HCT116 (cell line): ENCODE data around the gene ASPRV1. TPM values are rescaled to one million over a fixed set of nuclear protein-coding genes. Genes with fewer than 3 reads are reported as not detected.

Source experiments
- ATAC-seq: fragments of 200-7000 bp; cut with Tn5 transposase; 2 replicates; pipeline ENCODE4 v1.9.1; 2020; ENCODE audit warnings: mild to moderate bottlenecking, moderate library complexity
- BruUV-seq: library from RNA; stranded (reverse); fragments of 400-500 nt; replicated peaks from 2 replicates; lab custom pipeline; 2021; lab: Mats Ljungman, UMichigan
- CTCF ChIA-PET: fragments of 300-600 bp; sonication (Branson Sonifier 250); formaldehyde crosslinking; loops from one replicate; lab custom pipeline; 2021; ENCODE audit warnings: antibody characterized with exemption; lab: Charles Lee
- POLR2A ChIA-PET: fragments of 300-600, 350-600 bp; sonication (Branson Sonifier 250); formaldehyde crosslinking; loops from one replicate; lab custom pipeline; 2021; ENCODE audit warnings: antibody characterized with exemption; lab: Charles Lee
- RAD21 ChIA-PET, 2 experiments: fragments of 300-600 bp; sonication (Branson Sonifier 250); formaldehyde crosslinking; loops; one replicate each; lab custom pipeline; 2023; ENCODE audit warnings: low total read pairs in 2 of 2; ENCODE audit not compliant: uncharacterized antibody in 2 of 2, unreplicated experiment in 2 of 2, low non-redundant PET in 1 of 2; lab: Charles Lee
- DNase-seq: peaks from one replicate; pipeline ENCODE4 v3.0.0-alpha.2; 2010; ENCODE audit warnings: low read depth, low spot score
- H2AFZ ChIP-seq: fragments of 200-600 bp; shearing (Covaris generic), sonication (generic); 2 replicates; pipeline ENCODE4 v1.6.1; 2017; ENCODE audit warnings: low read depth, mixed run types, mixed read lengths, antibody characterized with exemption, low read length; ENCODE audit not compliant: poor library complexity, severe bottlenecking
- H3K27ac ChIP-seq: 2 replicates; pipeline ENCODE4 v1.5.1; 2012; ENCODE audit warnings: low read depth, low read length
- H3K27me3 ChIP-seq: fragments of 200-600 bp; sonication (generic); 2 replicates; pipeline ENCODE4 v1.6.1; 2016; ENCODE audit warnings: mixed run types, low read length, mixed read lengths; ENCODE audit not compliant: insufficient read depth
- H3K36me3 ChIP-seq, 2 experiments: fragments of 200-500 bp in 1 of 2; fragments of 200-600 bp in 1 of 2; sonication (Bioruptor generic) in 1 of 2; sonication (generic) in 1 of 2; 2 replicates each; pipeline versions ENCODE4 v1.5.1 to v1.6.1; 2014 to 2016; ENCODE audit warnings: low read length in 2 of 2, inconsistent platforms in 1 of 2, mixed read lengths in 1 of 2, mixed run types in 1 of 2; ENCODE audit not compliant: insufficient read depth in 2 of 2, control insufficient read depth in 1 of 2
- H3K4me1 ChIP-seq, 2 experiments: fragments of 200-600 bp in 1 of 2; sonication (generic) in 1 of 2; 2 replicates each; pipeline versions ENCODE4 v1.5.1 to v1.6.1; 2012 to 2017; ENCODE audit warnings: low read length in 2 of 2, inconsistent platforms in 1 of 2, mild to moderate bottlenecking in 1 of 2, mixed read lengths in 1 of 2, mixed run types in 1 of 2, moderate library complexity in 1 of 2; ENCODE audit not compliant: insufficient read depth in 2 of 2, control insufficient read depth in 1 of 2
- H3K4me2 ChIP-seq: fragments of 200-600 bp; sonication (generic); 2 replicates; pipeline ENCODE4 v1.6.1; 2017; ENCODE audit warnings: mixed run types, low read length, mixed read lengths
- H3K4me3 ChIP-seq, 2 experiments: fragments of 200-600 bp in 1 of 2; sonication (generic) in 1 of 2; replicated peaks in 1 of 2; 2 replicates each; pipeline ENCODE4 v1.5.1; 2011 to 2016; ENCODE audit warnings: low read length in 2 of 2, control low read depth in 1 of 2, low read depth in 1 of 2, mild to moderate bottlenecking in 1 of 2, mixed read lengths in 1 of 2, mixed run types in 1 of 2
- H3K79me2 ChIP-seq: fragments of 200-600 bp; sonication (generic); 2 replicates; pipeline ENCODE4 v1.6.1; 2017; ENCODE audit warnings: mild to moderate bottlenecking, mixed run types, low read length, moderate library complexity, mixed read lengths; ENCODE audit not compliant: insufficient read depth
- H3K9ac ChIP-seq: fragments of 200-600 bp; sonication (generic); 2 replicates; pipeline ENCODE4 v1.6.1; 2016; ENCODE audit warnings: low read length, mixed read lengths
- H3K9me2 ChIP-seq: fragments of 200-600 bp; sonication (generic), shearing (Covaris generic); 2 replicates; pipeline ENCODE4 v1.6.1; 2017; ENCODE audit warnings: mixed run types, mild to moderate bottlenecking, moderate library complexity; ENCODE audit not compliant: insufficient read depth
- H3K9me3 ChIP-seq, 2 experiments: fragments of 200-500 bp in 1 of 2; fragments of 200-600 bp in 1 of 2; sonication (Bioruptor generic) in 1 of 2; sonication (generic) in 1 of 2; 2 replicates each; pipeline ENCODE4 v1.6.1; 2014 to 2017; ENCODE audit warnings: low read length in 2 of 2, mixed read lengths in 2 of 2, inconsistent platforms in 1 of 2, low read depth in 1 of 2, mild to moderate bottlenecking in 1 of 2, mixed run types in 1 of 2, moderate library complexity in 1 of 2; ENCODE audit not compliant: control insufficient read depth in 1 of 2, insufficient read depth in 1 of 2
- H4K20me1 ChIP-seq: fragments of 200-600 bp; sonication (generic), shearing (Covaris generic); 2 replicates; pipeline ENCODE4 v1.6.1; 2017; ENCODE audit warnings: mixed run types, mild to moderate bottlenecking, moderate library complexity; ENCODE audit not compliant: insufficient read depth
- CBX3 ChIP-seq: IDR thresholded peaks from 2 replicates; pipeline ENCODE4 v1.6.1; 2012; ENCODE audit warnings: low read depth
- CEBPB ChIP-seq: IDR thresholded peaks from 2 replicates; pipeline ENCODE4 v1.6.1; 2012; ENCODE audit warnings: low read depth
- MAX ChIP-seq: IDR thresholded peaks from 2 replicates; pipeline ENCODE4 v1.6.1; 2012
- POLR2A ChIP-seq: IDR thresholded peaks from 2 replicates; pipeline ENCODE4 v1.7.0; 2011; ENCODE audit warnings: borderline replicate concordance; ENCODE audit not compliant: insufficient read depth, insufficient read length; ENCODE audit errors: extremely low read depth
- POLR2AphosphoS5 ChIP-seq: IDR thresholded peaks from 2 replicates; pipeline ENCODE4 v1.6.1; 2011; ENCODE audit warnings: mild to moderate bottlenecking, low read depth, low read length, moderate library complexity
- RAD21 ChIP-seq: IDR thresholded peaks from 2 replicates; pipeline ENCODE4 v1.6.1; 2012; ENCODE audit warnings: low read depth, mild to moderate bottlenecking
- SIN3A ChIP-seq: IDR thresholded peaks from 2 replicates; pipeline ENCODE4 v1.6.1; 2012; ENCODE audit warnings: low read depth
- SRF ChIP-seq: IDR thresholded peaks from 2 replicates; pipeline ENCODE4 v1.6.1; 2012; ENCODE audit warnings: low read depth
- TCF7L2 ChIP-seq: IDR thresholded peaks from 2 replicates; pipeline ENCODE4 v1.7.0; 2011; ENCODE audit warnings: borderline replicate concordance, inconsistent platforms; ENCODE audit not compliant: insufficient read depth, insufficient read length; ENCODE audit errors: extremely low read depth
- YY1 ChIP-seq: IDR thresholded peaks from 2 replicates; pipeline ENCODE4 v1.6.1; 2011; ENCODE audit warnings: low read length, low read depth, moderate library complexity, mild to moderate bottlenecking; ENCODE audit not compliant: insufficient replicate concordance; ENCODE audit errors: extremely low read depth
- ZFX ChIP-seq: fragments of 450-650 bp; IDR thresholded peaks from 2 replicates; pipeline ENCODE4 v1.6.1; 2017
- intact Hi-C: fragments of 100-400 bp; cut with micrococcal nuclease; formaldehyde crosslinking; loops from 2 replicates; pipeline ENCODE4 v1.10.0; 2022
- total RNA-seq: library from RNA; stranded (reverse); gene quantifications from one replicate; pipeline ENCODE4 v1.2.1, GENCODE V29; 2021; ENCODE audit not compliant: unreplicated experiment
- TF ChIP-seq, protein P1 (sequence below): IDR thresholded peaks from 2 replicates; pipeline ENCODE4 v1.6.1; 2012; ENCODE audit warnings: low read depth
- TF ChIP-seq, protein P2 (sequence below): IDR thresholded peaks from 2 replicates; pipeline ENCODE4 v1.6.1; 2011; ENCODE audit warnings: mild to moderate bottlenecking, low read length, moderate library complexity; ENCODE audit not compliant: insufficient replicate concordance; ENCODE audit errors: extremely low read depth

ASPRV1 gene
- total RNA-seq, 1 experiment from 2014 or later: 1.1 TPM

DNA sequence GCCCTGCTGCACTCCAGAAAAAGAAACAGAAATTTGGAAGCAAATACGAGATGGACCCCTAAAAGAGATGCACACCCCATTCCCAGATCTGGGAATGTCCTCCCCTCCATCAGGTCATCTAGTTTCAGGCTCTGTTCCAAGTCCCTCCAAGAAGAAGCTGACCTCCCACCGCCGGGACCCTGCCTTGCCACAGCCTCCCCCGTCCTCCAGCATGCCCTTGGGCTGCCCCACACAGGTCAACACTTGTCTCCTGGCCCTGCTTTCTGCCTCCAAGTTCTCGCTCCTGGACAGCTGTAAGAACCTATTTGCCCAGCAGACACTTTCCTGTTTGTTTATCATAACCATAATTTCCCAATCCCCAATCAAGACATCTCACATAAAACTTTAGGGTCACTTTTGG lies 2.0 kb downstream of the ASPRV1 start (continued):
- TF ChIP-seq, protein P1, sequence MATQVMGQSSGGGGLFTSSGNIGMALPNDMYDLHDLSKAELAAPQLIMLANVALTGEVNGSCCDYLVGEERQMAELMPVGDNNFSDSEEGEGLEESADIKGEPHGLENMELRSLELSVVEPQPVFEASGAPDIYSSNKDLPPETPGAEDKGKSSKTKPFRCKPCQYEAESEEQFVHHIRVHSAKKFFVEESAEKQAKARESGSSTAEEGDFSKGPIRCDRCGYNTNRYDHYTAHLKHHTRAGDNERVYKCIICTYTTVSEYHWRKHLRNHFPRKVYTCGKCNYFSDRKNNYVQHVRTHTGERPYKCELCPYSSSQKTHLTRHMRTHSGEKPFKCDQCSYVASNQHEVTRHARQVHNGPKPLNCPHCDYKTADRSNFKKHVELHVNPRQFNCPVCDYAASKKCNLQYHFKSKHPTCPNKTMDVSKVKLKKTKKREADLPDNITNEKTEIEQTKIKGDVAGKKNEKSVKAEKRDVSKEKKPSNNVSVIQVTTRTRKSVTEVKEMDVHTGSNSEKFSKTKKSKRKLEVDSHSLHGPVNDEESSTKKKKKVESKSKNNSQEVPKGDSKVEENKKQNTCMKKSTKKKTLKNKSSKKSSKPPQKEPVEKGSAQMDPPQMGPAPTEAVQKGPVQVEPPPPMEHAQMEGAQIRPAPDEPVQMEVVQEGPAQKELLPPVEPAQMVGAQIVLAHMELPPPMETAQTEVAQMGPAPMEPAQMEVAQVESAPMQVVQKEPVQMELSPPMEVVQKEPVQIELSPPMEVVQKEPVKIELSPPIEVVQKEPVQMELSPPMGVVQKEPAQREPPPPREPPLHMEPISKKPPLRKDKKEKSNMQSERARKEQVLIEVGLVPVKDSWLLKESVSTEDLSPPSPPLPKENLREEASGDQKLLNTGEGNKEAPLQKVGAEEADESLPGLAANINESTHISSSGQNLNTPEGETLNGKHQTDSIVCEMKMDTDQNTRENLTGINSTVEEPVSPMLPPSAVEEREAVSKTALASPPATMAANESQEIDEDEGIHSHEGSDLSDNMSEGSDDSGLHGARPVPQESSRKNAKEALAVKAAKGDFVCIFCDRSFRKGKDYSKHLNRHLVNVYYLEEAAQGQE: no peak
- no peak for TF ChIP-seq TCF7L2

DNA sequence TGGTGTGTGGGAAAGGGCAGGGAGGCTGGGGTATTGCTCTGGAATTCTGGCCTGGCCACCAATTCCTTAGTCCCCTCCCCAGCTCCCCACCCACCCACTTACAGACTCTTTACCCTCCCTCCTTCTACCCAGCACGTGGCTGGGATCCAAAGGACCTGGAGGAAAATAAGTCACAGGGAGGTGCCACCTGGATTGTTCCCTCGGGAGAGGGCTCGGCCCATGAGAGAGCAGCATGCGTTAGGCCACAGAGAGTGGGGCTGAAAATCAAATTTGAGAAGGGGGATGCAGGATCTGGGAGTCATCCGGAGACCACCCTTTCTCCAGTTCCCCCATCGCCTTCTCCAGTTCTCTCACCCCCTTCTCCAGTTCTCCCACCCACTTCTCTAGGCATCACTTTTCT lies 3.0 kb downstream of the ASPRV1 start:
- RAD21 ChIA-PET: no interaction called here
- ATAC-seq (no peak), DNase-seq (no peak)
- Histone ChIP-seq H3K4me1 (no peaks in the 10 kb centered on the region), H3K36me3 (no peaks in the 10 kb centered on the region), H3K4me2 (no peak overlapping the region), H3K27ac (no peak overlapping the region), H3K9ac (no peak overlapping the region), H3K4me3 (no peak overlapping the region), H3K9me3 (no peaks in the 10 kb centered on the region), H4K20me1 (no peaks in the 10 kb centered on the region), H3K9me2 (no peaks in the 10 kb centered on the region), H2AFZ (no peak overlapping the region)
- no TSS peak for BruUV-seq
- CTCF ChIA-PET: no interaction called here
- intact Hi-C loops: no loop called here
- POLR2A ChIA-PET: no interaction called here
- no peak for TF ChIP-seq SIN3A
- TF ChIP-seq, protein P2, sequence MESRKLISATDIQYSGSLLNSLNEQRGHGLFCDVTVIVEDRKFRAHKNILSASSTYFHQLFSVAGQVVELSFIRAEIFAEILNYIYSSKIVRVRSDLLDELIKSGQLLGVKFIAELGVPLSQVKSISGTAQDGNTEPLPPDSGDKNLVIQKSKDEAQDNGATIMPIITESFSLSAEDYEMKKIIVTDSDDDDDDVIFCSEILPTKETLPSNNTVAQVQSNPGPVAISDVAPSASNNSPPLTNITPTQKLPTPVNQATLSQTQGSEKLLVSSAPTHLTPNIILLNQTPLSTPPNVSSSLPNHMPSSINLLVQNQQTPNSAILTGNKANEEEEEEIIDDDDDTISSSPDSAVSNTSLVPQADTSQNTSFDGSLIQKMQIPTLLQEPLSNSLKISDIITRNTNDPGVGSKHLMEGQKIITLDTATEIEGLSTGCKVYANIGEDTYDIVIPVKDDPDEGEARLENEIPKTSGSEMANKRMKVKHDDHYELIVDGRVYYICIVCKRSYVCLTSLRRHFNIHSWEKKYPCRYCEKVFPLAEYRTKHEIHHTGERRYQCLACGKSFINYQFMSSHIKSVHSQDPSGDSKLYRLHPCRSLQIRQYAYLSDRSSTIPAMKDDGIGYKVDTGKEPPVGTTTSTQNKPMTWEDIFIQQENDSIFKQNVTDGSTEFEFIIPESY: no peak
- TF ChIP-seq RAD21: no peak
- no peak for TF ChIP-seq SRF
- no peak for TF ChIP-seq YY1
- no peak for TF ChIP-seq ZFX
- no peak for TF ChIP-seq CEBPB
- no peak for TF ChIP-seq POLR2AphosphoS5
- no peak for TF ChIP-seq POLR2A
- TF ChIP-seq CBX3: no peak
- TF ChIP-seq MAX: no peak
- TF ChIP-seq, all 23 proteins: peak for 0
- Histone ChIP-seq H3K27me3 (peaks cover 6% of the 10 kb centered on the region; the same call in 1 of the 2 replicates), H3K79me2 (no peaks in the 10 kb centered on the region)
